ENCODE results near the gene GATA5. TPM values are rescaled to one million over a fixed set of nuclear protein-coding genes. Genes with fewer than 3 reads are reported as not detected.

GATA5 gene
- total RNA-seq, 1 experiment from 2014 or later, result not detected

- H3K27ac ChIP-seq, result no peak overlapping the region
- DNase-seq (ENCODE audit: low read depth in 1 of 2, low spot score in 2 of 2), result no peak
- H3K27me3 ChIP-seq (replicated peaks), result peaks cover 49% of the 10 kb centered on the region
- no peaks in the 10 kb centered on the region for H3K36me3 ChIP-seq
- no peaks in the 10 kb centered on the region for H3K9me3 ChIP-seq (replicated peaks)
- no peak overlapping the region for H3K4me3 ChIP-seq
- no peaks in the 10 kb centered on the region for H3K4me1 ChIP-seq (replicated peaks)
Measured at GRCh38 chr20:62489186-62489931, 13.6 kb upstream of the GATA5 start.

GRCh38 chr20:62488470-62488869 lies 12.7 kb upstream of the GATA5 start:
- H3K27ac ChIP-seq, result no peak overlapping the region
- H3K9me3 ChIP-seq (replicated peaks), result no peaks in the 10 kb centered on the region
- H3K4me1 ChIP-seq (replicated peaks), result no peaks in the 10 kb centered on the region
- peaks cover 56% of the 10 kb centered on the region for H3K27me3 ChIP-seq (replicated peaks)
- no peak for DNase-seq (ENCODE audit: low read depth in 1 of 2, low spot score in 2 of 2)
- H3K4me3 ChIP-seq, result no peak overlapping the region
- no peaks in the 10 kb centered on the region for H3K36me3 ChIP-seq

- peaks cover 63% of the 10 kb centered on the region for H3K27me3 ChIP-seq (replicated peaks)
Measured at GRCh38 chr20:62487561-62488354, 12.0 kb upstream of the GATA5 start.

GRCh38 chr20:62487118-62487517 lies 11.3 kb upstream of the GATA5 start:
- Histone ChIP-seq H3K36me3 (no peaks in the 10 kb centered on the region), H3K9me3 (replicated peaks) (no peaks in the 10 kb centered on the region), H3K27ac (no peak overlapping the region), H3K27me3 (replicated peaks) (peaks cover 68% of the 10 kb centered on the region), H3K4me3 (no peak overlapping the region), H3K4me1 (replicated peaks) (no peaks in the 10 kb centered on the region)
- no peak for DNase-seq (ENCODE audit: low read depth in 1 of 2, low spot score in 2 of 2)

More at GRCh38 chr20:62487561-62488354, 12.0 kb upstream of the GATA5 start:
- Histone ChIP-seq H3K4me3 (no peak overlapping the region), H3K9me3 (replicated peaks) (no peaks in the 10 kb centered on the region), H3K4me1 (replicated peaks) (no peaks in the 10 kb centered on the region), H3K27ac (no peak overlapping the region), H3K36me3 (no peaks in the 10 kb centered on the region)
- no peak for DNase-seq (ENCODE audit: low read depth in 1 of 2, low spot score in 2 of 2)

GRCh38 chr20:62486484-62486883 lies 10.7 kb upstream of the GATA5 start:
- Histone ChIP-seq H3K27me3 (replicated peaks) (peaks cover 75% of the 10 kb centered on the region), H3K27ac (no peak overlapping the region), H3K9me3 (replicated peaks) (no peaks in the 10 kb centered on the region), H3K36me3 (no peaks in the 10 kb centered on the region), H3K4me1 (replicated peaks) (peaks cover 5% of the 10 kb centered on the region), H3K4me3 (no peak overlapping the region)
- DNase-seq (ENCODE audit: low read depth in 1 of 2, low spot score in 2 of 2), result no peak

GRCh38 chr20:62485701-62486089 lies 9.9 kb upstream of the GATA5 start:
- no peaks in the 10 kb centered on the region for H3K36me3 ChIP-seq
- no peak overlapping the region for H3K4me3 ChIP-seq
- H3K4me1 ChIP-seq (replicated peaks), result peaks cover 5% of the 10 kb centered on the region
- no peak for DNase-seq (ENCODE audit: low read depth in 1 of 2, low spot score in 2 of 2)
- no peaks in the 10 kb centered on the region for H3K9me3 ChIP-seq (replicated peaks)
- H3K27me3 ChIP-seq (replicated peaks), result peaks cover 81% of the 10 kb centered on the region
- H3K27ac ChIP-seq, result no peak overlapping the region

GRCh38 chr20:62485062-62485700 lies 9.4 kb upstream of the GATA5 start:
- H3K36me3 ChIP-seq, result no peaks in the 10 kb centered on the region
- peaks cover 5% of the 10 kb centered on the region for H3K4me1 ChIP-seq (replicated peaks)
- no peak overlapping the region for H3K27ac ChIP-seq
- no peaks in the 10 kb centered on the region for H3K9me3 ChIP-seq (replicated peaks)
- DNase-seq (ENCODE audit: low read depth in 1 of 2, low spot score in 2 of 2), result no peak
- peaks cover 85% of the 10 kb centered on the region for H3K27me3 ChIP-seq (replicated peaks)
- H3K4me3 ChIP-seq, result no peak overlapping the region

GRCh38 chr20:62484478-62484877 lies 8.7 kb upstream of the GATA5 start:
- Histone ChIP-seq H3K27ac (no peak overlapping the region), H3K4me1 (replicated peaks) (peaks cover 5% of the 10 kb centered on the region), H3K4me3 (no peak overlapping the region), H3K36me3 (no peaks in the 10 kb centered on the region), H3K9me3 (replicated peaks) (no peaks in the 10 kb centered on the region), H3K27me3 (replicated peaks) (peaks cover 88% of the 10 kb centered on the region)
- no peak for DNase-seq (ENCODE audit: low read depth in 1 of 2, low spot score in 2 of 2)

- no peak for DNase-seq (ENCODE audit: low read depth in 1 of 2, low spot score in 2 of 2)
- peaks cover 5% of the 10 kb centered on the region for H3K4me1 ChIP-seq (replicated peaks)
- H3K36me3 ChIP-seq, result no peaks in the 10 kb centered on the region
- H3K27me3 ChIP-seq (replicated peaks), result peaks cover 89% of the 10 kb centered on the region
- H3K27ac ChIP-seq, result no peak overlapping the region
- no peaks in the 10 kb centered on the region for H3K9me3 ChIP-seq (replicated peaks)
- no peak overlapping the region for H3K4me3 ChIP-seq
Measured at GRCh38 chr20:62483613-62484458, 8.0 kb upstream of the GATA5 start.

- Histone ChIP-seq H3K36me3 (no peaks in the 10 kb centered on the region), H3K9me3 (replicated peaks) (no peaks in the 10 kb centered on the region), H3K27me3 (replicated peaks) (peaks cover 89% of the 10 kb centered on the region)
Measured at GRCh38 chr20:62482974-62483373, 7.2 kb upstream of the GATA5 start.

GRCh38 chr20:62482146-62482809 lies 6.5 kb upstream of the GATA5 start:
- H3K27me3 ChIP-seq (replicated peaks), result peaks cover 91% of the 10 kb centered on the region
- DNase-seq (ENCODE audit: low read depth in 1 of 2, low spot score in 2 of 2), result no peak
- peaks cover 5% of the 10 kb centered on the region for H3K4me1 ChIP-seq (replicated peaks)
- H3K4me3 ChIP-seq, result no peak overlapping the region
- H3K9me3 ChIP-seq (replicated peaks), result no peaks in the 10 kb centered on the region
- no peaks in the 10 kb centered on the region for H3K36me3 ChIP-seq
- H3K27ac ChIP-seq, result no peak overlapping the region

More at GRCh38 chr20:62482974-62483373, 7.2 kb upstream of the GATA5 start:
- no peak for DNase-seq (ENCODE audit: low read depth in 1 of 2, low spot score in 2 of 2)
- Histone ChIP-seq H3K4me3 (no peak overlapping the region), H3K27ac (no peak overlapping the region), H3K4me1 (replicated peaks) (peaks cover 5% of the 10 kb centered on the region)

- Histone ChIP-seq H3K4me1 (replicated peaks) (peaks cover 5% of the 10 kb centered on the region), H3K27me3 (replicated peaks) (peaks cover 85% of the 10 kb centered on the region), H3K36me3 (no peaks in the 10 kb centered on the region), H3K4me3 (no peak overlapping the region), H3K9me3 (replicated peaks) (no peaks in the 10 kb centered on the region), H3K27ac (no peak overlapping the region)
- no peak for DNase-seq (ENCODE audit: low read depth in 1 of 2, low spot score in 2 of 2)
Measured at GRCh38 chr20:62481425-62482145, 5.8 kb upstream of the GATA5 start.

All from SJSA1 (cell line).